K562 (cell line): ENCODE data around the gene STUB1. TPM values are rescaled to one million over a fixed set of nuclear protein-coding genes. Genes with fewer than 3 reads are reported as not detected.

Source experiments
- ATF2 ChIP-seq: sonication (generic); formaldehyde crosslinking; IDR thresholded peaks from 2 replicates; pipeline ENCODE4 v1.8.1; 2022; ENCODE audit warnings: missing genetic modification reagents
- CBX1 ChIP-seq: sonication (generic); IDR thresholded peaks from 2 replicates; pipeline ENCODE4 v1.6.1; 2016; ENCODE audit warnings: antibody characterized with exemption, low read depth, mild to moderate bottlenecking
- CBX3 ChIP-seq, 2 experiments: IDR thresholded peaks; 1 replicate in 1 of 2; 2 replicates in 1 of 2; pipeline ENCODE4 v1.6.1; 2012; ENCODE audit warnings: inconsistent platforms in 2 of 2, low read length in 2 of 2, borderline replicate concordance in 1 of 2, control low read depth in 1 of 2
- CCNT2 ChIP-seq: IDR thresholded peaks from 2 replicates; pipeline ENCODE4 v1.6.1; 2011; ENCODE audit warnings: borderline replicate concordance, low read depth, mild to moderate bottlenecking, moderate library complexity, mixed read lengths, low read length; ENCODE audit not compliant: insufficient read length; ENCODE audit errors: extremely low read depth
- CREB3 ChIP-seq: fragments of 450-650 bp; conservative IDR thresholded peaks from 2 replicates; pipeline ENCODE4 v1.6.1; 2016; ENCODE audit warnings: missing genetic modification characterization, low read depth, mild to moderate bottlenecking, missing compliant biosample characterization, moderate library complexity
- EWSR1 ChIP-seq: fragments of 450-650 bp; IDR thresholded peaks from 2 replicates; pipeline ENCODE4 v1.6.1; 2018; ENCODE audit warnings: borderline replicate concordance, mild to moderate bottlenecking, low read depth, moderate library complexity; ENCODE audit not compliant: partially characterized antibody
- GABPB1 ChIP-seq: sonication (generic); formaldehyde crosslinking; IDR thresholded peaks from 2 replicates; pipeline ENCODE4 v1.8.0; 2022; ENCODE audit warnings: mild to moderate bottlenecking, missing genetic modification reagents
- HDAC2 ChIP-seq: fragments of 450-650 bp; IDR thresholded peaks from 2 replicates; pipeline ENCODE4 v1.6.1; 2016; ENCODE audit warnings: mild to moderate bottlenecking
- HMGN3 ChIP-seq: IDR thresholded peaks from 2 replicates; pipeline ENCODE4 v1.6.1; 2011; ENCODE audit warnings: borderline replicate concordance, low read depth, mild to moderate bottlenecking, mixed read lengths, low read length; ENCODE audit not compliant: insufficient read length; ENCODE audit errors: extremely low read depth
- HNRNPLL ChIP-seq: fragments of 200-400 bp; formaldehyde crosslinking; IDR thresholded peaks from 2 replicates; pipeline ENCODE4 v1.6.1; 2017; ENCODE audit warnings: low read length, low read depth, mild to moderate bottlenecking; ENCODE audit not compliant: poor library complexity, severe bottlenecking
- JUND ChIP-seq, 2 experiments: IDR thresholded peaks; 2 replicates in 1 of 2; 3 replicates in 1 of 2; pipeline ENCODE4 v1.6.1; 2011; ENCODE audit warnings: borderline replicate concordance in 2 of 2, low read depth in 2 of 2, low read length in 2 of 2, improper control_type of control experiment in 1 of 2, missing biosample characterization in 1 of 2, missing genetic modification characterization in 1 of 2, missing genetic modification reagents in 1 of 2
- MYC ChIP-seq, 2 experiments: fragments of 250-450 bp in 1 of 2; sonication (Bioruptor Pico) in 1 of 2; IDR thresholded peaks; 2 replicates each; pipeline versions ENCODE4 v1.5.1 to v1.6.1; 2012 to 2021; ENCODE audit warnings: low read depth in 2 of 2, borderline replicate concordance in 1 of 2, improper control_type of control experiment in 1 of 2, low read length in 1 of 2, mild to moderate bottlenecking in 1 of 2, moderate library complexity in 1 of 2
- NFIC ChIP-seq: fragments of 450-650 bp; IDR thresholded peaks from 2 replicates; pipeline ENCODE4 v1.6.1; 2017; ENCODE audit warnings: mild to moderate bottlenecking, inconsistent platforms
- PCBP1 ChIP-seq: fragments of 200-400 bp; formaldehyde crosslinking; IDR thresholded peaks from 2 replicates; pipeline ENCODE4 v1.6.1; 2018; ENCODE audit warnings: mild to moderate bottlenecking, low read depth, low read length; ENCODE audit not compliant: poor library complexity, severe bottlenecking
- POLR3A ChIP-seq: IDR thresholded peaks from 2 replicates; pipeline ENCODE4 v1.6.1; 2011; ENCODE audit warnings: borderline replicate concordance, mild to moderate bottlenecking, moderate library complexity; ENCODE audit not compliant: insufficient read length, insufficient read depth; ENCODE audit errors: extremely low read depth
- RAD21 ChIP-seq, 2 experiments: fragments of 250-450 bp in 1 of 2; fragments of 450-650 bp in 1 of 2; sonication (Bioruptor Pico) in 1 of 2; formaldehyde crosslinking in 1 of 2; IDR thresholded peaks in 1 of 2; conservative IDR thresholded peaks in 1 of 2; 2 replicates each; pipeline versions ENCODE4 v1.4.0 to v1.8.0; 2020 to 2022; ENCODE audit warnings: mild to moderate bottlenecking in 2 of 2, moderate library complexity in 1 of 2
- RBM14 ChIP-seq: fragments of 200-400 bp; formaldehyde crosslinking; IDR thresholded peaks from 2 replicates; pipeline ENCODE4 v1.6.1; 2018; ENCODE audit warnings: low read depth, mild to moderate bottlenecking, low read length, moderate library complexity, borderline replicate concordance; ENCODE audit not compliant: insufficient read depth
- RFX5 ChIP-seq: IDR thresholded peaks from 2 replicates; pipeline ENCODE4 v1.6.1; 2011; ENCODE audit warnings: low read depth, mild to moderate bottlenecking, improper control_type of control experiment, low read length
- SMARCA4 ChIP-seq: fragments of 450-650 bp; IDR thresholded peaks from 2 replicates; pipeline ENCODE4 v1.6.1; 2016
- SP2 ChIP-seq: IDR thresholded peaks from 2 replicates; pipeline ENCODE4 v1.6.1; 2011; ENCODE audit warnings: mild to moderate bottlenecking, low read depth, low read length, moderate library complexity; ENCODE audit not compliant: poor library complexity, severe bottlenecking; ENCODE audit errors: extremely low read depth
- ZEB2 ChIP-seq: fragments of 450-650 bp; IDR thresholded peaks from 2 replicates; pipeline ENCODE4 v1.6.1; 2016
- polyA plus RNA-seq, 8 experiments: library from polyadenylated mRNA; depleted of rRNA in 4 of 8; stranded (reverse) in 5 of 8; unstranded in 3 of 8; fragments of >200 nt; fragmentation: Nextera tagmentation in 2 of 8; fragmentation: Illumina TruSeq in 1 of 8; extraction: Ambion mirVana in 2 of 8; extraction: Trizol in 1 of 8; gene quantifications; 2 replicates each; pipeline versions ENCODE4 v1.2.1 to v1.2.3, GENCODE V29; 2011 to 2014; ENCODE audit warnings: inconsistent platforms in 1 of 8, missing spikeins in 1 of 8
- total RNA-seq, 7 experiments: library from RNA; depleted of rRNA in 6 of 7; stranded (reverse); fragments of >200 nt in 6 of 7; fragmentation: Illumina TruSeq in 2 of 7; extraction: Trizol in 2 of 7; gene quantifications; 2 replicates each; pipeline versions ENCODE4 v1.2.1 to v1.2.3, GENCODE V29; 2011 to 2021; ENCODE audit warnings: low replicate concordance in 1 of 7
- TF ChIP-seq, protein P1 (sequence below): fragments of 450-650 bp; formaldehyde crosslinking; conservative IDR thresholded peaks from 2 replicates; pipeline ENCODE4 v1.4.0; 2022; ENCODE audit warnings: mild to moderate bottlenecking, missing genetic modification characterization

The STUB1 gene
- total and polyA plus RNA-seq, 9 of the 15 experiments (the other 6 are each of a cell fraction or from before 2014, with no cell fraction given): 10.6 to 251 (median 152) TPM

GRCh38 chr16:660459-661183, 19.6 kb upstream of the STUB1 start (continued):
- peak; percentile 54 for TF ChIP-seq HMGN3
- TF ChIP-seq RFX5: no peak
- TF ChIP-seq SMARCA4: 0 out of 2 replicates have a peak, but pooled peaks have one; percentile 34
- peak; percentile 59 for TF ChIP-seq GABPB1 (CRISPR knock-in tag)
- TF ChIP-seq RBM14: no peak
- TF ChIP-seq EWSR1: no peak
- peak; percentile 82 for TF ChIP-seq NFIC
- TF ChIP-seq HDAC2: no peak
- no peak; a peak in 1 of 3 replicates for TF ChIP-seq CBX3 (IDR thresholded peaks at IDR 0.05; ENCODE audit: borderline replicate concordance in 1 of 2, low read length in 2 of 2)
- TF ChIP-seq ATF2 (CRISPR knock-in tag): no peak
- peak; percentile 64 to 69 for TF ChIP-seq RAD21 (CRISPR knock-in tag; conservative IDR thresholded peaks at IDR 0.05 in 1 of 2, IDR thresholded peaks at IDR 0.05 in 1 of 2)
- TF ChIP-seq CREB3 (tag): no peak
- TF ChIP-seq CCNT2: peak; percentile 25
- TF ChIP-seq ZEB2: no peak
- TF ChIP-seq CBX1: 0 out of 2 replicates have a peak, but pooled peaks have one; percentile 54
- TF ChIP-seq JUND (IDR thresholded peaks at IDR 0.05; ENCODE audit: borderline replicate concordance, low read depth, low read length): peak; percentile 6; the same call in 1 of the 2 replicates
- TF ChIP-seq JUND (tag; IDR thresholded peaks at IDR 0.05; ENCODE audit: borderline replicate concordance, low read depth, low read length): peak; percentile 30; the same call in 1 of the 3 replicates
- no peak for TF ChIP-seq SP2
- TF ChIP-seq PCBP1: no peak
- no peak for TF ChIP-seq HNRNPLL
- TF ChIP-seq, protein P1, sequence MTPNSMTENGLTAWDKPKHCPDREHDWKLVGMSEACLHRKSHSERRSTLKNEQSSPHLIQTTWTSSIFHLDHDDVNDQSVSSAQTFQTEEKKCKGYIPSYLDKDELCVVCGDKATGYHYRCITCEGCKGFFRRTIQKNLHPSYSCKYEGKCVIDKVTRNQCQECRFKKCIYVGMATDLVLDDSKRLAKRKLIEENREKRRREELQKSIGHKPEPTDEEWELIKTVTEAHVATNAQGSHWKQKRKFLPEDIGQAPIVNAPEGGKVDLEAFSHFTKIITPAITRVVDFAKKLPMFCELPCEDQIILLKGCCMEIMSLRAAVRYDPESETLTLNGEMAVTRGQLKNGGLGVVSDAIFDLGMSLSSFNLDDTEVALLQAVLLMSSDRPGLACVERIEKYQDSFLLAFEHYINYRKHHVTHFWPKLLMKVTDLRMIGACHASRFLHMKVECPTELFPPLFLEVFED: no peak
- peak; percentile 44; the same call in 1 of the 2 replicates for TF ChIP-seq MYC (IDR thresholded peaks at IDR 0.05; ENCODE audit: low read depth, low read length)
- TF ChIP-seq MYC (CRISPR knock-in tag; IDR thresholded peaks at IDR 0.05; ENCODE audit: borderline replicate concordance, low read depth): no peak
- no peak for TF ChIP-seq POLR3A
